ENCODE results near the gene EPS8L2.
A peak's percentile ranks its signal among the peaks of the same experiment; 100 is the strongest.
"Not testable (repeated sequence)": the region's sequence is repeated elsewhere in the genome, so short reads cannot be mapped to it uniquely, and the experiment has no call there.

Gene EPS8L2

DNA sequence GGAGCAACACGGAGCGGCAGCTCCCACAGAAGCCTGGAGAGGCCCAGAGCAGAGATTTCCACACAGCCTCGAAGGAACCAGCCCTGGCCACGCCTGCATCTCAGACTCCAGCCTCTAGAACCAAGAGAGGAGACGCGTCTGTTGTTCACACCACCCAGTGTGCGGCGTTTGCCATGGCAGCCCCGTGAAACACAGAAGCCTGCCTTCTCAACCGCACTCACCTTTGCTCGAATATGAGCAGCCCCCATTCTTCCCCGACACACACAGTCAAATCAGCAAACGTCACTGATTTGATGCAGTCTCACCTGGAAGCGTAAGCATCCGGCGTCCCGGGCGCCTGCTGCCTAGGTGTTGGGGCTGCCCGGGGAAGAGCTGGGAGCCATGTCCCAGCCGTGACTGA, 27.0 kb downstream of the EPS8L2 start:
- Mint-ChIP-seq H3K36me3 (ENCODE audit: low read depth) (no peaks in the 10 kb centered on the region), H3K4me3 (no peak overlapping the region), H3K9me3 (no peaks in the 10 kb centered on the region), H3K27me3 (ENCODE audit: low read depth) (peaks cover 7% of the 10 kb centered on the region), H3K4me1 (ENCODE audit: low read depth) (peaks cover 13% of the 10 kb centered on the region), H3K27ac (no peak overlapping the region)
- no peak for DNase-seq (ENCODE audit: low spot score)

DNA sequence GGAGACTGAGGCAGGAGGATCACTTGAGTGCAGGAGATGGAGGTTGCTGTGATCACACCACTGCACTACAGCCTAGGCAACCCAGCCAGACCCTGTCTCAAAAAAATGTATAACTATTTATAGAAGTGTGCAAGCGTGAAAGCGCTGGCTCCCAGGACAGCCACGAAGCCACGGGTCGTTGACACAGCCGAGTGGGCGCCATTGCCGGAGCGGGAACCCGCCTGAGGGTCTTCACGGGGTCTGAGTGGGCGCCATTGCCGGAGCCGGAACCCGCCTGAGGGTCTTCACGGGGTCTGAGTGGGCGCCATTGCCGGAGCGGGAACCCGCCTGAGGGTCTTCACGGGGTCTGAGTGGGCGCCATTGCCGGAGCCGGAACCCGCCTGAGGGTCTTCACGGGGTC, 28.5 kb downstream of the EPS8L2 start:
- H3K27ac Mint-ChIP-seq; H3K36me3 Mint-ChIP-seq (ENCODE audit: low read depth); H3K4me3 Mint-ChIP-seq; H3K9me3 Mint-ChIP-seq; DNase-seq (ENCODE audit: low spot score): not testable (repeated sequence)
- Mint-ChIP-seq H3K4me1 (ENCODE audit: low read depth) (peaks cover 14% of the 10 kb centered on the region), H3K27me3 (ENCODE audit: low read depth) (peaks cover 16% of the 10 kb centered on the region)

DNA sequence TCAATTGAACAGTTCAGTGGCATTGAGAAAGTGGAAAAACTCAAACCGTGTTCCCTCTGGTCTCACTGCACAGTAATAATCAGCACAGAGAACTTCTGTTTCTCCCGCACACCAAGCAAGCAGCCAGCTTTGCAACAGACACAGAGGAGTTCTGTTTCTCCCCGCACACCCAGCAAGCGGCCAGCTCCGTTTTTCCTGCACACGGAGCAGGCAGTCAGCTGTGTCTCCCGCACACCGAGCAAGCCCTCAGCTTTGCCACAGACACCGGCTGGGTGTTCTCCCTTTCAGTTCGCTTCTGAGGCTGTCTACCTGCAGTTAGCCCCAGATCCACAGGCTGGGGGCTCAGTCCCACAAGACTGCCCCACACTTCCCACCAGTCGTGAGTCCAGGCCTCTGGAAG, 31.3 kb downstream of the EPS8L2 start:
- no peak for DNase-seq (ENCODE audit: low spot score)
- H3K27ac Mint-ChIP-seq, result no peak overlapping the region
- H3K36me3 Mint-ChIP-seq (ENCODE audit: low read depth), result no peaks in the 10 kb centered on the region
- H3K4me1 Mint-ChIP-seq (ENCODE audit: low read depth), result peaks cover 14% of the 10 kb centered on the region
- peak overlapping the region; percentile 73 for H3K4me3 Mint-ChIP-seq
- peaks cover 16% of the 10 kb centered on the region for H3K27me3 Mint-ChIP-seq (ENCODE audit: low read depth)
- H3K9me3 Mint-ChIP-seq, result no peaks in the 10 kb centered on the region

DNA sequence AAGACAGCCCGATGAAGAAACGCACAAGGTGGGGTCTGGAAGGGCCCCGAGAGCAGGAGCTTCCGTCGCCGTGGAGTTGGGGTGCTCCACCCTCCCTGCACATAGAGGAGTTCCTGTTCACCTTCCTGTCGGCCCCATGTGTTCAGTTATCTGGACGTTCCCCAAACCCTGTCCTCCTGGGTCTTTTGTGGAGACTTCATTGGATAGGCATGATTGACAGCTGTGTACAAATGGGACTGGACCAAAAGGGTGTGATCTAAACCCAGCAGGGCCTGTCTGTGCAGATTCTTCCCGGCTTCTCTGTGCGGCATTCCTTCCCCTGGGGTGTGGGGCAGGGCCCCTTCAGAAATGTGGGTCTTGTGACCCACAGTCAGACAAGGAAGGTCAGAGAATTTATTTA, 31.9 kb downstream of the EPS8L2 start:
- DNase-seq (ENCODE audit: low spot score); H3K9me3 Mint-ChIP-seq; H3K36me3 Mint-ChIP-seq (ENCODE audit: low read depth): not testable (repeated sequence)
- peak overlapping the region; percentile 73 for H3K4me3 Mint-ChIP-seq
- H3K27me3 Mint-ChIP-seq (ENCODE audit: low read depth), result peaks cover 16% of the 10 kb centered on the region
- H3K27ac Mint-ChIP-seq, result peak overlapping the region; percentile 35
- H3K4me1 Mint-ChIP-seq (ENCODE audit: low read depth), result peaks cover 14% of the 10 kb centered on the region

DNA sequence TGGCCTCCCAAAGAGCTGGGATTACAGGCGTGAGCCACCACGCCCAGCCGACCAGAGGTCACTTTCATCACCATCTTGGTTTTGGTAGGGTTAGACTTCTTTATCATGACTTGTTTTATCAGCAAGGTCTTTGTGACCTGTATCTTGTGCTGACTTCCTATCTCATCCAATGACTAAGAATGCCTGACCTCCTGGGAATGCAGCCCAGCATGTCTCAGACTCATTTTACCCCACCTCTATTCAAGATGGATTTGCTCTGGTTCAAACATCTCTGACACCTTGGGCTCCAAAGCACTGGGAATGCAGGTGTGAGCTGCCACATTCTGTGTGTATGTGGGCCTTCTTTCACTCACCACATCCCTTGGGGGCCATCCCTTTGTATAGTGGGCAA, 36.1 kb downstream of the EPS8L2 start:
- Mint-ChIP-seq H3K4me1 (ENCODE audit: low read depth) (peaks cover 14% of the 10 kb centered on the region), H3K9me3 (no peaks in the 10 kb centered on the region), H3K4me3 (no peak overlapping the region), H3K27me3 (ENCODE audit: low read depth) (peaks cover 13% of the 10 kb centered on the region), H3K27ac (no peak overlapping the region), H3K36me3 (ENCODE audit: low read depth) (no peaks in the 10 kb centered on the region)
- no peak for DNase-seq (ENCODE audit: low spot score)

DNA sequence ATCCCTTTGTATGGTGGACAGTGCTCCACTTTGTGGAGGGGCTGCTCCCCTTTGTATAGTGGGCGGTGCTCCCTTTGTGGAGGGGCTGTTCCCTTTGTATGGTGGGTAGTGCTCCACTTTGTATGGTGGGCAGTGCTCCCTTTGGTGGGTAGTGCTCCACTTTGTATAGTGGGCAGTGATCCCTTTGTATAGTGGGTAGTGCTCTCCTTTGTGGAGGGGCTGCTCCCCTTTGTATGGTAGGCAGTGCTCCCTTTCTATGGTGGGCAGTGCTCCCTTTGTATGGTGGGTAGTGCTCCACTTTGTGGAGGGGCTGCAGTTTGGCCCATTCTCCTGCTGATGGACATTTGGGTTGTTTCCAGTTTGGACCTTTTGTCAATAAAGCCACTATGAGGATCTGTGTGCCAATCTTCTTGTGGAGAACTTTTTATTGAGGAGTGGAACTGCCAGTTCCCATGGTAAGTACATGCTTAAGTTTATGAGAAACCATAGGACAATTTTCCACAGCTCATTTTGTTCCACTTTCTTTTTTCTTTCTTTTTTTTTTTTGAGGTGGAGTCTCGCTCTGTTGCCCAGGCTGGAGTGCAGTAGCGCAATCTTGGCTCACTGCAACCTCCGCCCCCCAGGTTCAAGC, 36.7 kb downstream of the EPS8L2 start:
- H3K9me3 Mint-ChIP-seq, result no peaks in the 10 kb centered on the region
- no peak overlapping the region for H3K27ac Mint-ChIP-seq
- H3K4me3 Mint-ChIP-seq, result no peak overlapping the region
- DNase-seq (ENCODE audit: low spot score), result no peak
- peaks cover 13% of the 10 kb centered on the region for H3K27me3 Mint-ChIP-seq (ENCODE audit: low read depth)
- H3K36me3 Mint-ChIP-seq (ENCODE audit: low read depth), result no peaks in the 10 kb centered on the region
- peaks cover 9% of the 10 kb centered on the region for H3K4me1 Mint-ChIP-seq (ENCODE audit: low read depth)

DNA sequence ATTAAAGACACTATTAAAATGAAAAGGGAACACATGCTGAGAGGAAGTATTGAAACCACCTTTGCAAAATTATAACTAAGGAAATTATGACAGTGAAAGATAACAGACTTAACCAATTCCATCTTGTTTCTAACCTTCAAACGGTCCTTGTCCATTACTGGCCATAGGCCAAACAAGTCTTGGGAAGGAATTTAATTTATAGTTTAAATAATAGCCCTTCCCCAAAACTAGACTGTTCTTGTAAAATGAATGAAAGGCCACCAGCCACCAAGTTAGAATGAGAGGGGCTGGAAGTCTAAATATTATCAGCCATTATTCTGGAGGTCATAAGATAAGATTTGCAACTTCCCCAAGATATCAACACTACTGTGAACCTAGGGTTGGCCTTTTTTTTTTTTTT, 39.4 kb downstream of the EPS8L2 start:
- no peaks in the 10 kb centered on the region for H3K9me3 Mint-ChIP-seq
- DNase-seq (ENCODE audit: low spot score), result no peak
- no peak overlapping the region for H3K4me3 Mint-ChIP-seq
- no peak overlapping the region for H3K27ac Mint-ChIP-seq
- H3K36me3 Mint-ChIP-seq (ENCODE audit: low read depth), result peaks cover 2% of the 10 kb centered on the region
- H3K4me1 Mint-ChIP-seq (ENCODE audit: low read depth), result peaks cover 17% of the 10 kb centered on the region
- no peaks in the 10 kb centered on the region for H3K27me3 Mint-ChIP-seq (ENCODE audit: low read depth)

DNA sequence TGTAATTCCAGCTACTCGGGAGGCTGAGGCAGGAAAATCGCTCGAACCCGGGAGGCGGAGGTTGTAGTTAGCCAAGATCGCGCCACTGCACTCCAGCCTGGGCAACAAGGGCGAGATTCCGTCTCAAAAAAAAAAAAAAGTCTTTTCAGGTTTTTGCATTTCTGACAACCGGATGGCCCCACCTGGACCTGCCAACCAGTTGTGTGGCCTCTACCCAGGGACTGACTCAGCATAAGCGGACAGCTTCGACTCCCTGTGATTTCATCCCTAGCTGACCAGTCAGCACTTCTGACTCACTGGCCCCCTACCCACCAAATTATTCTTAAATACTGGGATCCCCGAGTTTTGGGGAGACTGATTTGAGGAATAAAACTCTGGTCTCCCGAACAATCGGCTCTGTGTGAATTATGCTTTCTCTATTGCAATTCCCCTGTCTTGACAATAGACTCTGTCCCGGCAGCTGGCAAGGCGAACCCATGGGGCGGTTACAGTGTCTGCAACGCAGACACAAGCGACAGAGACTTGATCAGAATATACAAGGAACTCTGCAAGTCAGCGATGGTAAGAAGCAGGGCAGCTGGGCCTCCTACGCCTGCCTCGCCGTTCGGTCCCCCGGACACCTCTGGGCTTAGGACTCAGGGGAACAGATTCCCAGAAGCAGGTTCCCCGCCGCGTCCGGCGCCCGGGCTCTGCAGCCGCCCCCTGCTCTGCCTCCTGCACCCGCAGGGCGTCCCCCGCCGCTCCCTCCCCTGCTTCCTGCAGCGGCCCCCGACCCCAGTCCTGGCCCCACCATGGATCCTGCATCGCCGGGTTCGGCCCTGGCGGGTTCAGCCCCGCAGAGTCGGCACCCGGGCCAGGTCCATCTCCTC, 40.5 kb downstream of the EPS8L2 start:
- DNase-seq (ENCODE audit: low spot score), result no peak
- H3K27ac Mint-ChIP-seq, result peak overlapping the region; percentile 84
- H3K27me3 Mint-ChIP-seq (ENCODE audit: low read depth), result no peaks in the 10 kb centered on the region
- H3K9me3 Mint-ChIP-seq, result no peaks in the 10 kb centered on the region
- peaks cover 5% of the 10 kb centered on the region for H3K36me3 Mint-ChIP-seq (ENCODE audit: low read depth)
- H3K4me3 Mint-ChIP-seq, result peak overlapping the region; percentile 92
- H3K4me1 Mint-ChIP-seq (ENCODE audit: low read depth), result peaks cover 17% of the 10 kb centered on the region

DNA sequence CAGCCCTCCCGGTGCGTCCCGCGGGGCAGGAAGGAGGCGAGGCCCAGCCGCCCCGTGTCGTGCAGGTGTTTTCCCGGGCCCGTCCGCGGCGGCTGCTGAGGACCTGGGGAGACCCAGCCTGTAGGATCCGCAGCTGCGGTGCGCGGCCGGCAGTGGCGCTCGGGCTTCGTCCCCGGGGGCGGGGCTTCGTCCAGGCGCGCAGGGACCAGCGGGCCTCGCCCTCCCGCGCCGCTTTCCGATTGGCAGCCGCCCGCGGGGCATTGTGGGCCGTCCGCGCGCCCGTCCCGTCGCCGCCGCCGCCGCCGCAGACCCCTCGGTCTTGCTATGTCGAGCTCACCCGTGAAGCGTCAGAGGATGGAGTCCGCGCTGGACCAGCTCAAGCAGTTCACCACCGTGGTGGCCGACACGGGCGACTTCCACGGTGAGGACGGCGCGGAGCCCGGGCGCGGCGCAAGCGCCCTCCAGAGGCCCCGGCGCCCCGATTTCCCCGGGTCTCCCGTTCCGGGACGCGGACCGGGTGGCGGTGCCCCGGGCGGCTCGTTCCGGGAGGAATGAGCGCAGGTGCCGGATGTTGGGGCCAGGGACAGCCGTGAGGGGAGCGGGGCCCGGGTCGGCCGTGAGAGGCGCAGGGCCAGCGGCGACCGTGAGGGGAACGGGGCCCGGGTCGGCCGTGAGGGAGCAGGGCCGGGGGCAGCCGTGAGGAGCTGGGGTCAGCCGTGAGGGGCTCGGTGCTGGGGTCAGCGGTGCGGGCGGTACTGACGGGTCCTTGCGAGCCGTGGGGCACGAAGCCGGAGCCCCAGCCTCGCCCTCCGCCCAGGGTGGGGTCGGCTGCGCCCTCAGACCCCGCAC, 41.4 kb downstream of the EPS8L2 start, which contains the start of gene TALDO1:
TALDO1 (plus strand) TSS at position 307 of the 849 bp plus-strand sequence; CDS start at position 325, 18 bp downstream.
- peak; percentile 95 for DNase-seq (ENCODE audit: low spot score)
- peak within 1 kb of the TSS; percentile 92 for H3K4me3 Mint-ChIP-seq
- H3K27ac Mint-ChIP-seq, result peak within 1 kb of the TSS; percentile 84
- no peaks in the 10 kb centered on the region for H3K9me3 Mint-ChIP-seq
- H3K36me3 Mint-ChIP-seq (ENCODE audit: low read depth), result peaks cover 5% of the 10 kb centered on the region
- peaks cover 17% of the 10 kb centered on the region for H3K4me1 Mint-ChIP-seq (ENCODE audit: low read depth)
- H3K27me3 Mint-ChIP-seq (ENCODE audit: low read depth), result no peaks in the 10 kb centered on the region

DNA sequence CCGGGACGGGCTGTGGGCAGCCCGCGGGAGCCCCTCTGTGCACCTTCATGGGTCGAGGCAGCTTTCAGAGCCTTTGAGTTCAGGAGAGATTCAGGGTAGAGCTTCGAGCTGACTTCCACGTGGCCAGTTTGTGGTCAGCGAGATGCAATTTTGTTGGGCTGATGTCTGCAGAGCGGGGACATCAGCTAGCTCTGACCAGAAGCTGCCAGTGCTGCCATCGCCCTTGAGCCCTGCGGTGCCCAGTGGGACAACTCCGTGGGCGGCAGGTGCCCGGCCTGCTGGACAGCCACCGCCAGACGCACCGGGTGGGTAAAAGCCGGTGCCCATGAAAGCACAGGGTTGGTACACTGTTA, 42.0 kb downstream of the EPS8L2 start:
- Mint-ChIP-seq H3K4me1 (ENCODE audit: low read depth) (peaks cover 20% of the 10 kb centered on the region), H3K9me3 (no peaks in the 10 kb centered on the region), H3K36me3 (ENCODE audit: low read depth) (peaks cover 5% of the 10 kb centered on the region), H3K4me3 (peak overlapping the region; percentile 91), H3K27ac (peak overlapping the region; percentile 83), H3K27me3 (ENCODE audit: low read depth) (no peaks in the 10 kb centered on the region)
- DNase-seq (ENCODE audit: low spot score), result no peak

DNA sequence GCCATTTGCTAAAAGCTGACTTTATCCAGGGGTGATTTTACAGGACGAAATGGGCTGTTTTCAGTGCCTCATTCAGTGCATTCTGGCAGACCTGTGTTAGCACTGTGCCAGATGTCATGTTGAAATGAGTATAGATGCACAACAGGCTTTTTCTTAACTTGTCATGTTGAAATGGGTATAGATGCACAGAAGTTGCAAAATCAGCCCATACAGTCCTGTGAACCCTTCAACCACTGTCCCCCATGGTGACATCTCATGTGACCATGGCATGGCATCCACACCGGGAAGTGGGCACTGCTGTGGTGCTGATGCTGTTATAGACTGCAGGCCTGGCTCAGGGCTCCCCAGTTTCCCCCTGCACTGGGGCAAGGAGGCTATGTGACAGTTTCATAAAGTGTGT, 43.7 kb downstream of the EPS8L2 start:
- Mint-ChIP-seq H3K4me1 (ENCODE audit: low read depth) (peaks cover 20% of the 10 kb centered on the region), H3K4me3 (peak overlapping the region; percentile 63)

DNA sequence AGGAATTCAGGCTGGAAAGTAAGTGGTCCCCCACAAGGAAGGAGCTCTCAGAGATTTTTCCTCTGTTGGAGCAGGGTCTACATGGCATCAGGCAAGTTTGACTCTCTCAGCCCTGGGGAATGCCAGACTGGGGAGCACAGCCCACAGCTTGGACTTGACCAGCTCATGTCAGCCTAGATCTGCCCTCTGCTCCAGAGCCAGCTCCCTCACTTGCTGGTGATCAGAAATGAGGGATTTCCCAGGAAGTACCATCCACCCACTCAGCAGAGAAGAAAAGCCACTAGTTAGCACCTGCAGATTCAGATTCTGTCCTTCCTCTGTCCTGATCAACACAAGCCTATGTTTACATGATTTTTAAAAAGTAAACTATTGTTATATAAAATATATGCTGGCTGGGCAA, 54.2 kb downstream of the EPS8L2 start:
- Mint-ChIP-seq H3K27me3 (ENCODE audit: low read depth) (no peaks in the 10 kb centered on the region), H3K27ac (no peak overlapping the region), H3K36me3 (ENCODE audit: low read depth) (peaks cover 37% of the 10 kb centered on the region), H3K4me3 (no peak overlapping the region), H3K9me3 (no peaks in the 10 kb centered on the region), H3K4me1 (ENCODE audit: low read depth) (peaks cover 3% of the 10 kb centered on the region)
- DNase-seq (ENCODE audit: low spot score), result no peak

More for the DNA sequence above, 43.7 kb downstream of the EPS8L2 start:
- no peaks in the 10 kb centered on the region for H3K9me3 Mint-ChIP-seq
- DNase-seq (ENCODE audit: low spot score), result no peak
- peak overlapping the region; percentile 60 for H3K27ac Mint-ChIP-seq
- no peaks in the 10 kb centered on the region for H3K27me3 Mint-ChIP-seq (ENCODE audit: low read depth)
- H3K36me3 Mint-ChIP-seq (ENCODE audit: low read depth), result peaks cover 5% of the 10 kb centered on the region

DNA sequence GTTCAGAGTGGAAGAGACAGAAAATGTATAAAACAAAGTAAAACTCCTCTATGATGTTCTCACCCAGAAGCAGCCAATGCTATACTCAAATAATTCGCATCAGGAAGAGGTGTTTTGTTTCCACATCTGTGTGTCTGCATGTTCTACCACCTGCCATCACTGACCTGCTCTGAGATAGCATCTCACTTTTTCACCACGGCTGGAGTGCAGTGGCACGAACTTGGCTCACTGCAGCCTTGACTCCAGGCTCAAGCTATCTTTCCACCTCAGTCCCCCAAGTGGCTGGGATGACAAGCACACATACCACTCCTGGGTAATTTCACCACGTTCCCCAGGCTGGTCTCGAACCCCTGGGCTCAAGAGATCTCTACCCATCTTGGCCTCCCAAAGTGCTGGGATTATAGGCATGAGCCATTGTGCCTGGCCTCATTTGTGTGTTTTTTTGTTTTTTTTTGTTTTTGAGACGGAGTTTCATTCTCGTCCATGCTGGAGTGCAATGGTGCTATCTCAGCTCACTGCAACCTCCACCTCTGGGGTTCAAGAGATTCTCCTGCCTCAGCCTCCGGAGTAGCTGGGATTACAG, 55.6 kb downstream of the EPS8L2 start:
- DNase-seq (ENCODE audit: low spot score), result no peak
- Mint-ChIP-seq H3K36me3 (ENCODE audit: low read depth) (peaks cover 43% of the 10 kb centered on the region), H3K27ac (no peak overlapping the region), H3K9me3 (no peaks in the 10 kb centered on the region), H3K4me3 (no peak overlapping the region), H3K27me3 (ENCODE audit: low read depth) (no peaks in the 10 kb centered on the region), H3K4me1 (ENCODE audit: low read depth) (peaks cover 3% of the 10 kb centered on the region)

All from T-helper 2 cell treated with Interferon-gamma antibody and Interleukin-4, amounts not matched to agents 5 μg/mL and 100 μg/mL, for 36 hours (primary cell).